SK-N-SH (cell line): ENCODE results near the gene PDGFB. TPM values are rescaled to one million over a fixed set of nuclear protein-coding genes. Genes with fewer than 3 reads are reported as not detected.

Source experiments
- CTCF ChIA-PET: fragments of 300-600, 350-600 bp; formaldehyde crosslinking; extraction: SDS; loops from one replicate; lab custom pipeline; 2021; lab: Yijun Ruan, JAX
- POLR2A ChIA-PET: fragments of 350-600 bp; sonication (Branson Sonifier 250); formaldehyde crosslinking; extraction: SDS; loops from one replicate; lab custom pipeline; 2020; ENCODE audit warnings: antibody characterized with exemption, inconsistent platforms; lab: Yijun Ruan, JAX
- DNase-seq: peaks from one replicate; pipeline ENCODE4 v3.0.0; 2012
- H2AFZ ChIP-seq: fragments of 200-600 bp; sonication (generic); 2 replicates; pipeline ENCODE4 v1.8.1; 2016; ENCODE audit warnings: antibody characterized with exemption, mild to moderate bottlenecking, low read depth
- H3F3A ChIP-seq: fragments of 200-600 bp; sonication (generic); replicated peaks from 2 replicates; pipeline ENCODE3; 2016; ENCODE audit warnings: antibody characterized with exemption, mild to moderate bottlenecking; ENCODE audit not compliant: insufficient read depth
- H3K27ac ChIP-seq, 2 experiments: fragments of 200-500 bp in 1 of 2; fragments of 200-600 bp in 1 of 2; sonication (Bioruptor generic) in 1 of 2; sonication (generic), shearing (Covaris generic) in 1 of 2; 2 replicates each; pipeline versions ENCODE4 v1.5.1 to v1.6.1; 2014 to 2016; ENCODE audit warnings: low read depth in 2 of 2, inconsistent platforms in 1 of 2, low read length in 1 of 2, mild to moderate bottlenecking in 1 of 2, mixed read lengths in 1 of 2
- H3K27me3 ChIP-seq: fragments of 200-600 bp; sonication (generic), shearing (Covaris generic); 2 replicates; pipeline ENCODE4 v1.6.1; 2016; ENCODE audit warnings: mixed run types; ENCODE audit not compliant: insufficient read depth
- H3K36me3 ChIP-seq, 2 experiments: fragments of 200-500 bp in 1 of 2; fragments of 200-600 bp in 1 of 2; sonication (Bioruptor generic) in 1 of 2; sonication (generic) in 1 of 2; replicated peaks in 1 of 2; 2 replicates each; pipeline versions ENCODE3 to v1.5.1; 2014 to 2016; ENCODE audit warnings: low read length in 1 of 2, mild to moderate bottlenecking in 1 of 2; ENCODE audit not compliant: insufficient read depth in 2 of 2, control insufficient read depth in 1 of 2
- H3K4me1 ChIP-seq, 2 experiments: fragments of 200-500 bp in 1 of 2; fragments of 200-600 bp in 1 of 2; sonication (Bioruptor generic) in 1 of 2; sonication (generic), shearing (Covaris generic) in 1 of 2; 2 replicates each; pipeline versions ENCODE4 v1.5.1 to v1.6.1; 2014 to 2016; ENCODE audit warnings: low read depth in 1 of 2, low read length in 1 of 2, mixed run types in 1 of 2; ENCODE audit not compliant: insufficient read depth in 2 of 2, control insufficient read depth in 1 of 2
- H3K4me2 ChIP-seq: fragments of 200-600 bp; sonication (generic), shearing (Covaris generic); 2 replicates; pipeline ENCODE4 v1.6.1; 2017; ENCODE audit warnings: mixed run types
- H3K4me3 ChIP-seq, 2 experiments: fragments of 200-500 bp in 1 of 2; fragments of 200-600 bp in 1 of 2; sonication (Bioruptor generic) in 1 of 2; sonication (generic), shearing (Covaris generic) in 1 of 2; 2 replicates each; pipeline versions ENCODE4 v1.5.1 to v1.8.1; 2014 to 2016; ENCODE audit warnings: low read depth in 2 of 2, inconsistent platforms in 1 of 2, low read length in 1 of 2, mild to moderate bottlenecking in 1 of 2, mixed read lengths in 1 of 2, moderate library complexity in 1 of 2
- H3K79me2 ChIP-seq: fragments of 200-600 bp; sonication (generic); 2 replicates; pipeline ENCODE4 v1.8.1; 2017; ENCODE audit warnings: mild to moderate bottlenecking; ENCODE audit not compliant: insufficient read depth
- H3K9ac ChIP-seq: fragments of 200-600 bp; sonication (generic); 2 replicates; pipeline ENCODE4 v1.6.1; 2017; ENCODE audit warnings: mixed run types
- H3K9me2 ChIP-seq: fragments of 200-600 bp; sonication (generic); 2 replicates; pipeline ENCODE4 v1.6.1; 2017; ENCODE audit warnings: mixed run types
- H3K9me3 ChIP-seq: fragments of 200-600 bp; sonication (generic); 2 replicates; pipeline ENCODE4 v1.6.1; 2017; ENCODE audit warnings: mixed run types, mild to moderate bottlenecking, moderate library complexity
- H4K20me1 ChIP-seq: fragments of 200-600 bp; sonication (generic); 2 replicates; pipeline ENCODE4 v1.6.1; 2017; ENCODE audit warnings: mild to moderate bottlenecking, mixed run types; ENCODE audit not compliant: insufficient read depth
- CHD2 ChIP-seq: fragments of 150-350 bp; IDR thresholded peaks from 2 replicates; pipeline ENCODE4 v1.6.1; 2018; ENCODE audit warnings: low read length; ENCODE audit not compliant: partially characterized antibody
- EZH2phosphoT487 ChIP-seq: fragments of 200-600 bp; sonication (generic); IDR thresholded peaks from 2 replicates; pipeline ENCODE4 v1.6.1; 2017; ENCODE audit warnings: low read depth, mixed run types, mild to moderate bottlenecking, antibody characterized with exemption, moderate library complexity, borderline replicate concordance
- FOXJ3 ChIP-seq: sonication (generic); formaldehyde crosslinking; IDR thresholded peaks from 2 replicates; pipeline ENCODE4 v1.5.1; 2020; ENCODE audit warnings: mild to moderate bottlenecking, missing genetic modification reagents
- MEF2A ChIP-seq: IDR thresholded peaks from 2 replicates; pipeline ENCODE4 v1.4.0; 2012; ENCODE audit warnings: low read depth, borderline replicate concordance
- MXI1 ChIP-seq: IDR thresholded peaks from 2 replicates; pipeline ENCODE4 v1.6.1; 2012; ENCODE audit warnings: mild to moderate bottlenecking, low read depth, low read length, improper control_type of control experiment
- NFIC ChIP-seq: IDR thresholded peaks from 2 replicates; pipeline ENCODE4 v1.4.0; 2012; ENCODE audit warnings: borderline replicate concordance
- RFX5 ChIP-seq: IDR thresholded peaks from 2 replicates; pipeline ENCODE4 v1.6.1; 2012; ENCODE audit warnings: mild to moderate bottlenecking, improper control_type of control experiment, low read length
- SIN3A ChIP-seq: IDR thresholded peaks from 2 replicates; pipeline ENCODE4 v1.6.1; 2012; ENCODE audit warnings: low read depth, mild to moderate bottlenecking, low read length, moderate library complexity, borderline replicate concordance
- WGBS: methylation state at CpG from one replicate; pipeline ENCODE4 v1.1.6; 2017; ENCODE audit warnings: low lambda C conversion rate; 5-methylcytosine and 5-hydroxymethylcytosine counted together
- polyA plus RNA-seq, 3 experiments: library from polyadenylated mRNA; depleted of rRNA; stranded (reverse); fragments of >200 nt; gene quantifications; 2 replicates each; pipeline ENCODE4 v1.2.3, GENCODE V29; 2012
- TF ChIP-seq, protein P1 (sequence below): fragments of 150-350 bp; IDR thresholded peaks from 2 replicates; pipeline ENCODE4 v1.6.1; 2016; ENCODE audit warnings: mild to moderate bottlenecking, low read depth, low read length
- TF ChIP-seq, protein P2 (sequence below): IDR thresholded peaks from 2 replicates; pipeline ENCODE4 v1.4.0; 2012; ENCODE audit warnings: low read depth, borderline replicate concordance
- TF ChIP-seq, protein P3 (sequence below): IDR thresholded peaks from 2 replicates; pipeline ENCODE4 v1.4.0; 2012; ENCODE audit warnings: low read depth
- TF ChIP-seq, protein P4 (sequence below): fragments of 200-600 bp; sonication (generic); IDR thresholded peaks from 2 replicates; pipeline ENCODE4 v1.6.1; 2017; ENCODE audit warnings: antibody characterized with exemption, mild to moderate bottlenecking, moderate library complexity
- TF ChIP-seq, protein P5 (sequence below): fragments of 150-350 bp; IDR thresholded peaks from 2 replicates; pipeline ENCODE4 v1.6.1; 2017; ENCODE audit warnings: antibody characterized with exemption, low read length, low read depth, borderline replicate concordance

The PDGFB gene
- polyA plus RNA-seq, 1 of the 3 experiments (the other 2 are of a cell fraction), result 0.44 TPM

DNA sequence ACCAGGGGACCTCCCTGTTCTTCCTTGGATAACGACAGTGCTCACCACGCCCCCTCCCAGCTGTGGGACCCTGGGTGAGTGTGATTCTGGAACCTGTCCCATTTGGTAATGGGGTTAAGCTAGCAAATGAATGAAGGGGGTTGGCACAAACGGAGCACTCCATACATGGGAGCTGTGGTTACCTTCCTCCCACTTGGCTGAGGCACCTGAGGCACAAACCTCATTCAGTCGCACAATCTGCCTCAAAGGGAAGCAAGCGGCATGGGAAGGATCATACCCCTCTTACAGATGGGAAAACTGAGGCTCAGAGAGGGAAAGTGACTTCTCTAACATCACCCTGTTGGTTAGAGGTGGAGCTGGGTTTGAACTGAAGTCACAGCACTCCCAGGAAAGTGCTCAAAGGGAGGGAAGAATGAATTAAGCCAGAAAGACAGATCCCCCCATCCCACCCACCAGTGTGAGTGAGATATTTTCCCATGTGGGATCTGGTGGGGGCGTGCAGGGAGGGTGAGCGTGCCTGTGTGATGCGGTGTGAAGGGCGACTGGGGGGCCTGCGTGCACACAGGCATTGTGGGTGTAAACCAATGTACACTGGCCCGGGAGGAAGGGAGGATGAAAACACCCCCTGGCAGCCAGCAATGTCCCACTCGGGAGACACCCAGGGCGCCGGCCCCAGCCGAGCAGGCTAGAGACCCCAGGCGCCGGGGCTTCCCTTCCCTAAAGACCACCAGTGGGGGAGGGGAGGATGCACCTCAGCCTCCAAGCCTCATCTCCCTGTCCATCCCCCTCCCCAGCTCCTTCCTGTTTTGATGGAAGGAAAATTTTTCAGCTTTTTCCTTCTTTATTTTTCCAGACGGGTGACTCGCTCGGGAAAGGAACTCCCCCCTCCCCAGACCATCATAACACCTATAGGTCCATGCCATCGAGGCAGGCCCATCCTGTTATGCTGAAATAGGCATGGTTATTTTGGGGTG lies 8.0 kb upstream of the PDGFB start:
- H3K27me3 ChIP-seq, result no peaks in the 10 kb centered on the region
- H3K4me2 ChIP-seq, result peak overlapping the region; percentile 52; the same call in 1 of the 2 replicates
- H3K9me2 ChIP-seq, result no peaks in the 10 kb centered on the region
- H3F3A ChIP-seq, result no peaks in the 10 kb centered on the region
- H3K9me3 ChIP-seq, result no peaks in the 10 kb centered on the region
- peak overlapping the region in 1 of 2 experiments; percentile 70; a peak in 2 of 4 replicates for H3K27ac ChIP-seq
- H3K36me3 ChIP-seq, result no peaks in the 10 kb centered on the region
- ChIA-PET CTCF (interaction anchor here (0.8 kb wide), 1 partner anchor 37 kb away, joined by 3 read pairs; no protein-coding TSS in a partner anchor), POLR2A (no interaction called here)
- peaks cover 5 to 8% of the 10 kb centered on the region in 2 experiments; a peak in 2 of 4 replicates for H3K4me1 ChIP-seq
- WGBS, result 53% methylated on average over 9 of the region's 21 CpGs
- H2AFZ ChIP-seq, result no peak overlapping the region
- TF ChIP-seq, protein P1, sequence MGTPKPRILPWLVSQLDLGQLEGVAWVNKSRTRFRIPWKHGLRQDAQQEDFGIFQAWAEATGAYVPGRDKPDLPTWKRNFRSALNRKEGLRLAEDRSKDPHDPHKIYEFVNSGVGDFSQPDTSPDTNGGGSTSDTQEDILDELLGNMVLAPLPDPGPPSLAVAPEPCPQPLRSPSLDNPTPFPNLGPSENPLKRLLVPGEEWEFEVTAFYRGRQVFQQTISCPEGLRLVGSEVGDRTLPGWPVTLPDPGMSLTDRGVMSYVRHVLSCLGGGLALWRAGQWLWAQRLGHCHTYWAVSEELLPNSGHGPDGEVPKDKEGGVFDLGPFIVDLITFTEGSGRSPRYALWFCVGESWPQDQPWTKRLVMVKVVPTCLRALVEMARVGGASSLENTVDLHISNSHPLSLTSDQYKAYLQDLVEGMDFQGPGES, result no peak
- TF ChIP-seq NFIC (no peak), FOXJ3 (CRISPR knock-in tag) (no peak), CHD2 (no peak), RFX5 (no peak), EZH2phosphoT487 (no peak), MEF2A (no peak), SIN3A (no peak), MXI1 (no peak)
- TF ChIP-seq, protein P2, sequence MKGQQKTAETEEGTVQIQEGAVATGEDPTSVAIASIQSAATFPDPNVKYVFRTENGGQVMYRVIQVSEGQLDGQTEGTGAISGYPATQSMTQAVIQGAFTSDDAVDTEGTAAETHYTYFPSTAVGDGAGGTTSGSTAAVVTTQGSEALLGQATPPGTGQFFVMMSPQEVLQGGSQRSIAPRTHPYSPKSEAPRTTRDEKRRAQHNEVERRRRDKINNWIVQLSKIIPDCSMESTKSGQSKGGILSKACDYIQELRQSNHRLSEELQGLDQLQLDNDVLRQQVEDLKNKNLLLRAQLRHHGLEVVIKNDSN, result no peak
- TF ChIP-seq, protein P3, sequence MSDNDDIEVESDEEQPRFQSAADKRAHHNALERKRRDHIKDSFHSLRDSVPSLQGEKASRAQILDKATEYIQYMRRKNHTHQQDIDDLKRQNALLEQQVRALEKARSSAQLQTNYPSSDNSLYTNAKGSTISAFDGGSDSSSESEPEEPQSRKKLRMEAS, result no peak
- TF ChIP-seq, protein P4, sequence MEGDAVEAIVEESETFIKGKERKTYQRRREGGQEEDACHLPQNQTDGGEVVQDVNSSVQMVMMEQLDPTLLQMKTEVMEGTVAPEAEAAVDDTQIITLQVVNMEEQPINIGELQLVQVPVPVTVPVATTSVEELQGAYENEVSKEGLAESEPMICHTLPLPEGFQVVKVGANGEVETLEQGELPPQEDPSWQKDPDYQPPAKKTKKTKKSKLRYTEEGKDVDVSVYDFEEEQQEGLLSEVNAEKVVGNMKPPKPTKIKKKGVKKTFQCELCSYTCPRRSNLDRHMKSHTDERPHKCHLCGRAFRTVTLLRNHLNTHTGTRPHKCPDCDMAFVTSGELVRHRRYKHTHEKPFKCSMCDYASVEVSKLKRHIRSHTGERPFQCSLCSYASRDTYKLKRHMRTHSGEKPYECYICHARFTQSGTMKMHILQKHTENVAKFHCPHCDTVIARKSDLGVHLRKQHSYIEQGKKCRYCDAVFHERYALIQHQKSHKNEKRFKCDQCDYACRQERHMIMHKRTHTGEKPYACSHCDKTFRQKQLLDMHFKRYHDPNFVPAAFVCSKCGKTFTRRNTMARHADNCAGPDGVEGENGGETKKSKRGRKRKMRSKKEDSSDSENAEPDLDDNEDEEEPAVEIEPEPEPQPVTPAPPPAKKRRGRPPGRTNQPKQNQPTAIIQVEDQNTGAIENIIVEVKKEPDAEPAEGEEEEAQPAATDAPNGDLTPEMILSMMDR, result no peak
- TF ChIP-seq, protein P5, sequence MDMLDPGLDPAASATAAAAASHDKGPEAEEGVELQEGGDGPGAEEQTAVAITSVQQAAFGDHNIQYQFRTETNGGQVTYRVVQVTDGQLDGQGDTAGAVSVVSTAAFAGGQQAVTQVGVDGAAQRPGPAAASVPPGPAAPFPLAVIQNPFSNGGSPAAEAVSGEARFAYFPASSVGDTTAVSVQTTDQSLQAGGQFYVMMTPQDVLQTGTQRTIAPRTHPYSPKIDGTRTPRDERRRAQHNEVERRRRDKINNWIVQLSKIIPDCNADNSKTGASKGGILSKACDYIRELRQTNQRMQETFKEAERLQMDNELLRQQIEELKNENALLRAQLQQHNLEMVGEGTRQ, result no peak
- H4K20me1 ChIP-seq, result no peaks in the 10 kb centered on the region
- H3K4me3 ChIP-seq, result no peak overlapping the region
- H3K79me2 ChIP-seq, result no peaks in the 10 kb centered on the region
- DNase-seq, result no peak
- no peak overlapping the region for H3K9ac ChIP-seq
